ENCODE results near the gene ADGRB2.
"Not testable (repeated sequence)": the region's sequence is repeated elsewhere in the genome, so short reads cannot be mapped to it uniquely, and the experiment has no call there.

Gene ADGRB2

DNA sequence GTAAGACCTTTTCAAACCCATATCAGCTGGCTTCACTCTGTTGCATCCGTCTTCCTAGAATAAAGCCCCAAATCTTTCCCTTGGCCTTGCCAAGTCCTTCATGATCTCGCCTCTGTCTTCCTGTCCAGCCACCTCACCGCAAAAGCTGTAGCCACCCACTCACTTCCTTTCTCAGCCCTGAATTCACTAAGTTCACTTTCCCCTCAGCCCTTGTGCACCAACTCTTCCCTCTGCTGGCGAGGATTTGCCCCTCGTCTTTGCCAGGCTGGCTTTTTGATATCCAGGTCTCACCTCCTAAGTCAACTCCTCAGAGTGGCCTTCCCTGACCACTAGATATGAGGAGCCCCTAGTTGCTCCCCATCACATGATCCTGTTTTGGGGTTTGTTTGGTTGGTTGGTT, 56.4 kb downstream of the ADGRB2 start:
- Histone ChIP-seq H3K4me3 (ENCODE audit: insufficient read length, low read depth) (no peak overlapping the region), H3K36me3 (ENCODE audit: insufficient read depth, insufficient read length, low read length) (no peaks in the 10 kb centered on the region), H3K4me1 (ENCODE audit: insufficient read depth, insufficient read length) (peaks cover 24% of the 10 kb centered on the region), H3K27me3 (ENCODE audit: insufficient read depth, insufficient read length) (no peaks in the 10 kb centered on the region), H3K9me3 (ENCODE audit: insufficient read depth, low read length) (no peaks in the 10 kb centered on the region), H3K9ac (ENCODE audit: insufficient read length, low read depth) (no peak overlapping the region)
- TF ChIP-seq YY1 (IDR thresholded peaks at IDR 0.05; ENCODE audit: insufficient read depth, insufficient read length) (no peak), SUZ12 (IDR thresholded peaks at IDR 0.05; ENCODE audit: extremely low read depth, insufficient read depth, insufficient read length) (no peak), ZNF274 (IDR thresholded peaks at IDR 0.05; ENCODE audit: low read depth, low read length) (no peak)
- no peak for DNase-seq (ENCODE audit: low read depth, low spot score)

DNA sequence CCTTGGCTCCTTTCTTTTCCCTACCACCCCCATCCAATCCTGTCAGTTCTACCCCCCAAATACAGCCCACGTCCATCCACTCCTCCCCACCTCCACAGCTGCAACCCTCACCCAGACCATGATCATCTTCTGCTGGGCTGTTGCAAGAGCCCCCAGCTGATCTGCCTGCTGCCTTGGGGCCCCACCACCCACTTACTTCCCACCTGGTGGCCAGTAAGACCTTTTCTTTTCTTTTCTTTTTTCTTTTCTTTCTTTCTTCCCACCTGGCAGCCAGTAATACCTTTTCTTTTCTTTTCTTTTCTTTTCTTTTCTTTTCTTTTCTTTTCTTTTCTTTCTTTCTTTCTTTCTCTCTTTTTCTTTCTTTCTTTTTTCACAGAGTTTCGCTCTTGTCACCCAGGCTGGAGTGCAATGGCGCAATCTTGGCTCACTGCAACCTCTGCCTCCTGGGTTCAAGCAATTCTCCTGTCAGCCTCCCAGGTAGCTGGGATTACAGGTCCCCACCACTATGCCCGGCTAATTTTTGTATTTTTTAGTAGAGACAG, 57.0 kb downstream of the ADGRB2 start:
- H3K27me3 ChIP-seq (ENCODE audit: insufficient read depth, insufficient read length); DNase-seq (ENCODE audit: low read depth, low spot score); H3K4me3 ChIP-seq (ENCODE audit: insufficient read length, low read depth); H3K9ac ChIP-seq (ENCODE audit: insufficient read length, low read depth); H3K36me3 ChIP-seq (ENCODE audit: insufficient read depth, insufficient read length, low read length); H3K9me3 ChIP-seq (ENCODE audit: insufficient read depth, low read length): not testable (repeated sequence)
- H3K4me1 ChIP-seq (ENCODE audit: insufficient read depth, insufficient read length): peaks cover 23% of the 10 kb centered on the region

DNA sequence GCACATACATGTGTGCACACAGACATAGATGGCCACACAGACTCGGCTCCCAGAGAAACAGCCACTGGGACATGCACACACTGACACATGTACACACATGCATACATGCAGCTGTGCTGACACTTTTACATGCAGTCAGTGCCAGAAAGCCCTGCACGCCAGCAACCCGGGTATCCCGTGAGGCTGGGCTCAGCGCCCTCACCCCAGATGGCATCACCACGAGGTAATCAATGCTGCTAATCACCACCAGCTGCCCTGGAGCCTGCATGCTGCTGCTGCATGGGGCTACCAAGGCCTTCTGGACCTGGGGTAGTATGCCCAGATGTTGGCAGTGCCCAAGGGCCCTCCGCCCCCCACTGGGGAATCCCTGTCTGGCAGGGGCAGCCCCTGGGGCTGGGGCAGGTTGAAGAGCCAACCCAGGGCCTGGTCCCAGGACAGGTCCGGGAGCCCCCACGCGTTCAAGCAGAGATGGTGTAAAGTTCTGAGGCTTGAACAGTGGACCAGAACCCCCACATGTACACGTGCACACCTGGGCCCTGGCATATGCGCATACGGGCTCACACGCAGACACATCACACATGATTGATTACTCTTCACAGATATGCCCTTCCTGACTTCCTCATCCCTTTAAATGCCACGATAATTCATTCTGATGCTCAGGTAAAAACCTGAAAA, 57.6 kb downstream of the ADGRB2 start:
- H3K27me3 ChIP-seq (ENCODE audit: insufficient read depth, insufficient read length): no peaks in the 10 kb centered on the region
- no peak overlapping the region for H3K9ac ChIP-seq (ENCODE audit: insufficient read length, low read depth)

DNA sequence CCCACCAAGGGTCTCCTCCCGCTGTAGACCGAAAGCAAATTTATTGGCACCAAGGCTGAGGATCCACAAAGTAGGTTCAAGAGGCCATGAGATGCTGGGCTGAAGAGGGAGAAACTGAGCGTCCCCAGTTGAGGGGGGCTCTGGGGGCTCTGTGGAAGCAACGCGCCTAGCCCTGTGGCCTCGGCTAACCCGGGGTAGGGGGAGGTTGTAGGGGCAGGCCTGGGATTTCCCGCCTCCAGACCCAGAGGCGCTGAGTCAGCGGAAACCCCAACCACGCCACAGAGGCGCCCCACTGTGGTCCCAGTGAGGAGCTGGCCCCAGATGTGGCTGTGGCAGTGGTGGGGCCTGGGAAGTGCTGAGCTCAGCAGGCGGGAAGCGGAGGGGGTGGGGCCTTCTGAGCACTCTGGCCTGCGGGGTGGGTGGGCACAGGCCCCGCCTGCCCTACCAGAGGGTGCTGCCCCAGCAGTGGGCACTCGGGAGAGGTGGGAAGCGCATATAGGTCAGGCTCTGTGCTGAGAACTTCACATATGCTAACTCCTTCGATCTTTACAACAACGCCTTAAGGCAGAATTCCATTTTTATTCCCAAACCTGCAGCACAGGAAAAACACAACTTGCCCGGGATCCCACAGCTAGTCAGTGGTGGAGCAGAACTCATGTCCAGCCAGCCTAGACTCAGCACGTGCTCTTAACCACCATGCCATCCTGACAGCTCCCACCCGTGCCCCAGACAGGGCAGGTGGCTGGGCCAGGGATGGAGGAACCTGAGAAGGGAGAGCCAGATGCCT, 58.9 kb downstream of the ADGRB2 start:
- H3K36me3 ChIP-seq (ENCODE audit: insufficient read depth, insufficient read length, low read length): no peaks in the 10 kb centered on the region
- TF ChIP-seq SUZ12 (IDR thresholded peaks at IDR 0.05; ENCODE audit: extremely low read depth, insufficient read depth, insufficient read length) (no peak), ZNF274 (IDR thresholded peaks at IDR 0.05; ENCODE audit: low read depth, low read length) (no peak), YY1 (IDR thresholded peaks at IDR 0.05; ENCODE audit: insufficient read depth, insufficient read length) (no peak)
- no peaks in the 10 kb centered on the region for H3K9me3 ChIP-seq (ENCODE audit: insufficient read depth, low read length)
- H3K4me3 ChIP-seq (ENCODE audit: insufficient read length, low read depth): no peak overlapping the region
- H3K9ac ChIP-seq (ENCODE audit: insufficient read length, low read depth): peak overlapping the region; percentile 52
- H3K4me1 ChIP-seq (ENCODE audit: insufficient read depth, insufficient read length): peaks cover 37% of the 10 kb centered on the region
- peak; percentile 63 for DNase-seq (ENCODE audit: low read depth, low spot score)
- H3K27me3 ChIP-seq (ENCODE audit: insufficient read depth, insufficient read length): no peaks in the 10 kb centered on the region

More for the DNA sequence above, 57.6 kb downstream of the ADGRB2 start:
- H3K36me3 ChIP-seq (ENCODE audit: insufficient read depth, insufficient read length, low read length): no peaks in the 10 kb centered on the region
- H3K9me3 ChIP-seq (ENCODE audit: insufficient read depth, low read length): no peaks in the 10 kb centered on the region
- H3K4me1 ChIP-seq (ENCODE audit: insufficient read depth, insufficient read length): peaks cover 25% of the 10 kb centered on the region
- no peak for DNase-seq (ENCODE audit: low read depth, low spot score)
- TF ChIP-seq ZNF274 (IDR thresholded peaks at IDR 0.05; ENCODE audit: low read depth, low read length): no peak
- TF ChIP-seq SUZ12 (IDR thresholded peaks at IDR 0.05; ENCODE audit: extremely low read depth, insufficient read depth, insufficient read length): no peak
- no peak for TF ChIP-seq YY1 (IDR thresholded peaks at IDR 0.05; ENCODE audit: insufficient read depth, insufficient read length)
- H3K4me3 ChIP-seq (ENCODE audit: insufficient read length, low read depth): no peak overlapping the region

DNA sequence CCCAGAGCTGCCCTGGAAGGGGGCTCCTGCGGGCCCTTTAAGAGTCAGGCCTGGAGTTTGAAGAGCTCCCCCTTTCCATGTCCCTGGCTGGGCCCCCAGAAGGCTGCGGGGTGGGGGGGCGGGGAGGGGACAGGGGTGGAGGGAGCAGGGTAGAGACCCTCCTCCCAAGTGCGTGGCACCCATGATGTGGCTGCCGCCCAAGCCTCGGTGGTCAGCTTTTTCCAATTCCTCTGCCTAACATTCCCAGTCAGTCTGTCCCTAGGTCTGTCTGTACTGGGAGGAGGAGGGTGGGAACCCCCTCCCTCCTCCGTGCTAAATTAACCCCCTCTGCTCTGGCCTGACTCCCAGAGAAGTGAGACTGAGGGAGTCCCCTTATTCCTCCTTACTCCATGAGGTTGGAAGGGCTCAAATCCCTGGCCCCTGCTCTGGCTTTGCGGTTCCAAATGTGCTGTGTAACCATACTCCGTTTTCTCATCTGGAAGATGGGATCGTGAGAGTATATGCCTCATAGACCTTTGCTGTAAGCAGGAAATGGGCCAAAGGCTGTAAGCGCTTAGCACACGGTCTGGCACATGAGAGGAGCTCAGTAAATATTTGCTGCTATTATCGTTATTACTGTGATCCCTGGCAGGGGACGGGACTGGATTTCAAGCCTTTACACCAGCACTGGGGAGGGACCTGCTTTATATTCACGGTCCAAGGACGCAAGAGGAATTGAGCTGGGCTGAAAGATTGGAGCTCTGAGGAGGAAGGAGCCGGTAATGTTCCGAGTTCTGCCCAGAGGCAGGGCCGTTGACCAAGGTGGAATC, 59.7 kb downstream of the ADGRB2 start:
- no peak for DNase-seq (ENCODE audit: low read depth, low spot score)
- Histone ChIP-seq H3K4me1 (ENCODE audit: insufficient read depth, insufficient read length) (peaks cover 42% of the 10 kb centered on the region), H3K9me3 (ENCODE audit: insufficient read depth, low read length) (no peaks in the 10 kb centered on the region), H3K4me3 (ENCODE audit: insufficient read length, low read depth) (no peak overlapping the region), H3K27me3 (ENCODE audit: insufficient read depth, insufficient read length) (no peaks in the 10 kb centered on the region), H3K36me3 (ENCODE audit: insufficient read depth, insufficient read length, low read length) (no peaks in the 10 kb centered on the region), H3K9ac (ENCODE audit: insufficient read length, low read depth) (peak overlapping the region; percentile 52)
- TF ChIP-seq SUZ12 (IDR thresholded peaks at IDR 0.05; ENCODE audit: extremely low read depth, insufficient read depth, insufficient read length) (no peak), ZNF274 (IDR thresholded peaks at IDR 0.05; ENCODE audit: low read depth, low read length) (no peak), YY1 (IDR thresholded peaks at IDR 0.05; ENCODE audit: insufficient read depth, insufficient read length) (no peak)

DNA sequence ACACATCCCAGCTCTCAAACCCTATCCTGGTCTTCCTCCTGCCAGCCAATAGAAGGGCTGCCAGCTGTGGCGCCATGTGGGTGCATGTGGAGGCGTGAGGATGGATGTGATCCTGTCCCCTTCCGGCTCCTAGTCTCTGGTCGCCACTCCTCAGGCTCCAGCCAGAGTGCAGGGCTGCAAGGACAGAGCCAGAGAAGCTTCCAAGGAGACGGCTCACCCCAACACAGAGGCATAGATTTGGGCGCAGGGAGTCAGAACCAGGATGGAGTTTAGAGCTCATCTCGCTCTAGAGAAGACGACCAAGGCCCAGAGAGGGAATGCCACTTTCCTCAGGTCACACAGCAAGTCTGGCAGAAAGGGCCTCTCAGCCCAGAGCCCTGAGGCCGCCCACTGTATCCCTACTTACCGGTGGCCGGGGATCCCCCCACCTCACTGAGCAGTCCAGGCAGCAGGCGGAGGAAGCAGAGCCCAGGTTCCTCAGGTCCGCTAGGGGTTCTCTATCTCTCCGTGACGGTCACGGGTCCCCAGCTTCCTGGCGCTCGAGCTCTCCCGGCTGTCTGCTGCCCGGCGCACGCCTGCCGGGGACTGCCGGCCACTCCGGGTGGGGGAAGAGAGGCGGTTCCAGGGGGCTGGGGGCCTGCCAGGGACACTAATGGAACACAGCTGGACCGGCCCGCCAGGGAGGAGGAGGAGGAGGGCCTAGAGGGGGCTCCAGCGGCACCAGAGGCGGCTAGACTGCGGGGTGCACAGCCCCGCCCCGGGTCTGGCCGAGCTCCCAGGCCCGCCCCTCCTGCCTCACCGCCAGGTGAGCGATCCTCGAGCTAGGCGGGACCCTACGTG, 60.5 kb downstream of the ADGRB2 start, which contains the start of gene COL16A1:
TSS of gene COL16A1 (minus strand) at position 587 of the 840 bp plus-strand sequence. CDS start 1,824 bp downstream, outside the sequence.
- Histone ChIP-seq H3K4me1 (ENCODE audit: insufficient read depth, insufficient read length) (peaks cover 42% of the 10 kb centered on the region), H3K36me3 (ENCODE audit: insufficient read depth, insufficient read length, low read length) (no peaks in the 10 kb centered on the region), H3K9ac (ENCODE audit: insufficient read length, low read depth) (peak within 1 kb of the TSS; percentile 52), H3K9me3 (ENCODE audit: insufficient read depth, low read length) (no peaks in the 10 kb centered on the region), H3K4me3 (ENCODE audit: insufficient read length, low read depth) (no peak within 1 kb of the TSS), H3K27me3 (ENCODE audit: insufficient read depth, insufficient read length) (no peaks in the 10 kb centered on the region)
- TF ChIP-seq YY1 (IDR thresholded peaks at IDR 0.05; ENCODE audit: insufficient read depth, insufficient read length) (no peak), SUZ12 (IDR thresholded peaks at IDR 0.05; ENCODE audit: extremely low read depth, insufficient read depth, insufficient read length) (no peak)
- DNase-seq (ENCODE audit: low read depth, low spot score): no peak
